Middle frontal gyrus (tissue), 1 donor: Measurements from ENCODE around the gene MMRN2.

Source experiments
- DNase-seq: peaks from one replicate; pipeline ENCODE4 v3.0.0-alpha.2; 2015; ENCODE audit warnings: low spot score; ENCODE audit errors: extremely low spot score

The MMRN2 gene

GRCh38 chr10:86888585-86889381 is 68.6 kb downstream of the MMRN2 start:
- DNase-seq, result no peak
